ENCODE measurements around the gene RASSF5.

GRCh38 chr1:206581571-206581981 lies 74.2 kb downstream of the RASSF5 start:
- TF ChIP-seq CTCF (IDR thresholded peaks at IDR 0.05) (no peak), CBFB (CRISPR knock-in tag; IDR thresholded peaks at IDR 0.05; ENCODE audit: low read depth) (no peak), USF1 (CRISPR knock-in tag; IDR thresholded peaks at IDR 0.05) (no peak), GTF2I (CRISPR knock-in tag; conservative IDR thresholded peaks at IDR 0.05) (no peak), KAT7 (CRISPR knock-in tag; IDR thresholded peaks at IDR 0.05; ENCODE audit: borderline replicate concordance) (no peak), ESRRA (CRISPR knock-in tag; IDR thresholded peaks at IDR 0.05; ENCODE audit: borderline replicate concordance) (no peak), ATF3 (CRISPR knock-in tag; conservative IDR thresholded peaks at IDR 0.05) (no peak)

Data from WTC11 (cell line).